Gastroesophageal sphincter (tissue), 3 donors: ENCODE results near the gene LGALS9.

ENCODE experiments used
- EP300 ChIP-seq: sonication (generic); formaldehyde crosslinking; IDR thresholded peaks from one replicate; pipeline ENCODE4 v1.6.1; 2017; ENCODE audit warnings: antibody characterized with exemption, mild to moderate bottlenecking
- TF ChIP-seq, protein P1 (sequence below), 4 experiments: fragments of 200-600 bp in 2 of 4; fragments of 450-650 bp in 2 of 4; sonication (generic) in 1 of 4; IDR thresholded peaks; one replicate each; pipeline ENCODE4 v1.5.1; 2017 to 2019; ENCODE audit warnings: antibody characterized with exemption in 4 of 4, mild to moderate bottlenecking in 2 of 4, moderate library complexity in 2 of 4

DNA sequence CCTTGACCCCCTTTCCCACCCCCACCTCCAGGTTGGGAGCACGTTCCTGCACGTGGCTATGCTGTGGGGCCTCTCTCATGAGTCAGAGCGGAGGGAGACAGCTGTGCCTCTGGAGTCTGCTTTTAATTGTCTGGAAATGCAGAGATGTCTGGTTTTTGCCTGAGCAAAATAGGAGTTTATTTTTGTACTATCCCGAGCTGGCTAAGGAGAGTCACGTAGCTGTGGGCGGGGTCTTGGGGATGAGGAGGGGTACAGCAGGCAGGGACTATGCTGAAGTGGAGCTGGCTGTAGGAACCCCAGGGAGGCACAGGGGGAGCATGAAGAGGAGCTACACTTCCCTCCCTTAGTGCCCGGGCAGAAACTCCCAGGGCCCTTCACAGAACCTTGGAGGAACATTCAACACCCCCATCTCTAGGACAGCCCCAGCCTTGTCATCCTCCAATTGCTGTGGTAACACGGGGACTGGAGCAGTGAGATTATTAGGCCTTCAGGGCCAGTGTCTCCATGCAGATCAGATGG, 44.7 kb upstream of the LGALS9 start:
- no peak for TF ChIP-seq EP300
- TF ChIP-seq, protein P1, sequence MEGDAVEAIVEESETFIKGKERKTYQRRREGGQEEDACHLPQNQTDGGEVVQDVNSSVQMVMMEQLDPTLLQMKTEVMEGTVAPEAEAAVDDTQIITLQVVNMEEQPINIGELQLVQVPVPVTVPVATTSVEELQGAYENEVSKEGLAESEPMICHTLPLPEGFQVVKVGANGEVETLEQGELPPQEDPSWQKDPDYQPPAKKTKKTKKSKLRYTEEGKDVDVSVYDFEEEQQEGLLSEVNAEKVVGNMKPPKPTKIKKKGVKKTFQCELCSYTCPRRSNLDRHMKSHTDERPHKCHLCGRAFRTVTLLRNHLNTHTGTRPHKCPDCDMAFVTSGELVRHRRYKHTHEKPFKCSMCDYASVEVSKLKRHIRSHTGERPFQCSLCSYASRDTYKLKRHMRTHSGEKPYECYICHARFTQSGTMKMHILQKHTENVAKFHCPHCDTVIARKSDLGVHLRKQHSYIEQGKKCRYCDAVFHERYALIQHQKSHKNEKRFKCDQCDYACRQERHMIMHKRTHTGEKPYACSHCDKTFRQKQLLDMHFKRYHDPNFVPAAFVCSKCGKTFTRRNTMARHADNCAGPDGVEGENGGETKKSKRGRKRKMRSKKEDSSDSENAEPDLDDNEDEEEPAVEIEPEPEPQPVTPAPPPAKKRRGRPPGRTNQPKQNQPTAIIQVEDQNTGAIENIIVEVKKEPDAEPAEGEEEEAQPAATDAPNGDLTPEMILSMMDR (IDR thresholded peaks at IDR 0.05): no peak
